ENCODE data around the gene NME7.

NME7 gene

GRCh38 chr1:169103480-169103893 is 264.1 kb downstream of the NME7 start:
- no peak for DNase-seq

DNA sequence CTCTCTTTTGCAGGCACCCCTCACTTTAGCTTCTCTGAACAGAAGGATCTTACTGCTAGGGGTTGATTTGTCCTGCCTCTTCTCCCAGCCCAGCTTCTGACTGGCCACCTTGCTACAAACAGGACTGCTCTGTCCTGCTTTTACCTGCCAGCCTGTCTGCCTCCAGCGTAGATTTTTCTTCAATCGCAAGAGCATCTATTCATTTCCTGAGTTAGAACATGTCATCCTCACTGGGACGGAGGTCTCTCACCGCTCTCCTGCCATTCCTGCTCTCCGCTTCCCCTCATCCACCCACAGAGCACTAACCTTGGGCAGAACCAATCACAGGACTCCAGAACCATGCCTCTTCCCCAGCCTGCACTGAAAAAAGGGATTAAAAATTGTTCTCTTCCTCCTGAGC is 264.6 kb downstream of the NME7 start:
- DNase-seq = no peak

DNA sequence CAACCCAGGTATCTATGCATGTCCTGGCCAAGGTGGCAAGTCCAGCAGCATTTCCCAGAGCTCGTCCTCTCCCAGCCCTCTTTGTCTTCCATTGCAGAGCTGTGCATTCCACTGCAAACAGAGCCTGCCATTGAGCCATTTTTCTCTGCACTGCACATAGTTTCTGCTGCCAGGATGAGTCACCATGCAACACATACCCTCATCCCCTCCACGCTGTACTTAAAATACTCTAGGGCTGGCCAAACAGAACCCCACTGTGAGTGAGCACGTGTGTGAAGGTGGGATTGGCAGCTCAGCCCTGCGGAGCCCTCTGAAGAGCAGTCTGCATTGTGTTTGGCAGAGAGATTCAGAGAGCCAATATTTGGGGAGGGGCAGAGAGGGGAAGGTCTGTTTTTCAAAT is 265.0 kb downstream of the NME7 start:
- DNase-seq = no peak

DNA sequence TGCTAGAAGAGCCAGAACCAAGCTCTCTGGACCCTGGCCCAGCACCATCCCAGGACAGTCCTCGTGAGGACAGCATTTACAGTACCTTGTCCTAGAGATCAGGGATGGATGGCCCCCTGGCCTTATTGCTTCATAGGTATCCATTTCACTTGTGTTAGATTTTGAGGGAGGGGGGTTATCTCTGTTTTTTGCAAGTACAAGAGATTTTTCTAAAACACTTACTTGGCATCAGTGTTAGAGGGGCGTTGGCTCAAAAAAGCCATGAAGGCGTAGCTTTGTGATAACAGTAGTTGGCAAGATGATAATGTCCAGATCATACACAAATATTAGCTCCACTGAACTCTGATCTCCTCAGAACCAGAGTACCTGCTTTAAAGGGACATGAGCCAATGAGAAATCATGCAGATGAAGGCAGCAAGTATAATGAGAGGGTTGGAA is 266.9 kb downstream of the NME7 start:
- no peak for DNase-seq

- DNase-seq = no peak
These were observed 267.4 kb downstream of the NME7 start for GRCh38 chr1:169100208-169100607.

DNA sequence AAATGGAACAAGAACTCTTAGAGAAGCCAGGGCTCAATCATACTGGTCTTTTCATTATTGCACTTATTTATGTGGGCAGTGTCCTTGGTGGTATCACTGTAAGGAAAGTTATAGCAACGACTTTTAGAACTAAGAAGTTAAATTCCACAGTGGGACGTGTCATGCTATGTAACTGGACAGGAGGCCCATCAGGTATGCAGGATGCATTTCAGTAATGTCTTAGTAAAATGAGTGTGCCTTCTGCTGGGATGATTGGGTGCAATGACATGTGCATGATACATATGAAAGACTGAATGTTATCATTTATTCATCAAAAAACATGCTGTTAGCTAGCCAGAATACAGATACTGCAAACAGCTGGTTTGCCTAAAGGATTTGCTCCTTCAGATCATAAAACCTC is 268.0 kb downstream of the NME7 start:
- no peak for DNase-seq

DNA sequence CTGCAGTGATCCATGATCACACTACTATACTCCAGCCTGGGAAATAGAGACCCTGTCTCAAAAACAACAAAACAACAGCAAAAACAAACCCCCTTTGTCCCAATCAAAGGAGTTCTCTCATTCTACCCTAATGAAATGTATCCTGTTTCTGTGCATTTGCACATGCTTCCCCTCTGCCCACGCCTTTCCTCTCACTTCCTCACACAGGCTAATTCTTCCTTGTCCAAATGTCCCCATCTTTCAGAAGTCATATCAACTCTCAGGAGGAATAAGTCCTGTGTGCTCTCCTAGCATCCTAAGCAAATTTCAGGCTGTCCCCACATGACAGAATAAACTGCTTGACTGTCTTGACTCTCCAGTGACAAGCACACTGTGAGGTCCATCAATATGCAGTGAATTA is 269.2 kb downstream of the NME7 start:
- DNase-seq = no peak

- no peak for DNase-seq
These were observed 272.6 kb downstream of the NME7 start for GRCh38 chr1:169094897-169095569.

DNA sequence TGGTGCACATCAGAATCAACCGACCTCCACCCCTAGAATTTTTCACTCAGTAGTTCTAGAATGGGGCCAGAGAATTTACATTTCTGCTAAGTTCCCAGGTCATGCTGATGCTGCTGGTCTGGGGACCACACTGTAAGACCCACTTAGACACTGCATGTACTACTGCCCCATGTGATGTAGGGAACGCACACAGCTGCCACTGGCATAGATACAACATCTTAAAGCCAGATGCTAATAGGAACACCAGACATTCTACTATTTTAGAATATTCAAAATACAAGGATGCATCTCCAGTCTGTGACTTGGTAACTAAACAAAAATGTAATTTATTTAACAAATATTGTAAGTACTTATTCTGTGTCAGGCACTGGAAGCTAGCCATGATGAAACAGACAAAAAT is 275.2 kb downstream of the NME7 start:
- no peak for DNase-seq

GRCh38 chr1:169091480-169091941 is 276.1 kb downstream of the NME7 start:
- no peak for DNase-seq

- no peak for DNase-seq
These were observed 276.7 kb downstream of the NME7 start for GRCh38 chr1:169090900-169091311.

- DNase-seq = no peak
These were observed 277.2 kb downstream of the NME7 start for GRCh38 chr1:169090308-169090899.

DNA sequence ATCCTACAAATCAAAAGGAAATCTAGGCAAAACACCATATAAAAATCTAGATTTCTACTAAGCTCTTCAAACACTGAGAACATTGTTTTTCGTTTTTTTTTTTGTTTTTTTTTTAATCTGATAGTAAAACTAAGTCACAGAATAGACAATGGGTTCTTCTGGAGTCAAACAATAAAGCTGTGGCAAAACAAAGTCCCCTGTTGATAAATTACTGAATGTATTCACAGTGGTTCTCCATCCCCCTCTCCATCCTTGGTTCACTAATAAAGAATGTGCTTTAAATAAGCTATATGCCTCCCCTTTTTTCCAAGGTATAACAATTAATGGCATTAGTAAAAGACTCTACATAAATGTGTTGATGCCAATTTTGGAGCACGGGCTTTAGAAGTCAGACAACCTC is 277.8 kb downstream of the NME7 start:
- DNase-seq = no peak

DNA sequence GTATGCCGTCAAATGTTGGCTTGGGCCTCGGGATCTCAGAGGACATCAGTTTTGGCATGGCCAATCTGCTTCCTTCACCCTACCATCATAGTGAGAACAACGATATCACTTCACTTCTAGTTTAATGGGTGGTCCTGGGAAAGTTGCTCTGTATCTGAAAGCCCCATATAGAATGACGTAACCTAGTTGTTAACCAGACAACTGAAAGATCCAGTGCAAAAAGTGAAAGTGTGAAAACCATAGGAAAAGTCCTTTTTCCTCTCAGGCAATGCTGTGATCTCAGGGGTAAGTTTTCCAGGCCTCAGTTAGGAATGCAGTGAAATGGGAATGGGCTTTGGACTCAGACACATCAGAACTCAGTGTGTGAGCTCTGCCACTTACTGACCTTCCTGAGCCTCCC is 279.7 kb downstream of the NME7 start:
- DNase-seq = no peak

GRCh38 chr1:169086603-169087455 is 280.8 kb downstream of the NME7 start:
- no peak for DNase-seq

DNA sequence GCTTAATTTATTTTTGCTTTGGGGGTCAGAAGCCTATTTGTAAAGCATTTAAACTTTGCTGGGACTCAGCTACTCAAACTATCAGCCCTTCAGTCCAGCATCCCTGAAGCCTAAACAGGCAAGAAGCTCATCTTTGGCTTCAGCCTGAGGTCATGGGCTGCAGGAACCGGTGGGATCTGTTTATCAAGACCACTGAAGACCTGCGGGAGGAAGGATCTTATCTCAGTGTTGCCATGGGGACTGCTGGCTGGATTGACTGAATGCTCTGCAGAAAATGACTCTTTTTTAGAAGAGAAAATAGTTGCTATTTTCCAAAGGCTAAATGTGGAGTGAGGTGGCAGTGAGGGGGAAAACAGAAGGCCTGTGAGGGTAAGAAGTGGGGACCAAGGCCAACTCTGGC is 281.7 kb downstream of the NME7 start:
- DNase-seq = no peak

Measured in activated T-cell treated with anti-CD3 and anti-CD28 coated beads, Interleukin-2, amount 50 U/mL, for 1 hour (primary cell).